HG03565 (cell line): Measurements from ENCODE around the gene RAB44.
"Not testable (repeated sequence)": the region's sequence is repeated elsewhere in the genome, so short reads cannot be mapped to it uniquely, and the experiment has no call there.

Source experiments
- ATAC-seq: cut with Tn5 transposase; IDR thresholded peaks from one replicate; pipeline ENCODE4 v1.9.1; 2021; ENCODE audit warnings: mild to moderate bottlenecking, moderate library complexity; ENCODE audit not compliant: unreplicated experiment

Gene RAB44, protein sequence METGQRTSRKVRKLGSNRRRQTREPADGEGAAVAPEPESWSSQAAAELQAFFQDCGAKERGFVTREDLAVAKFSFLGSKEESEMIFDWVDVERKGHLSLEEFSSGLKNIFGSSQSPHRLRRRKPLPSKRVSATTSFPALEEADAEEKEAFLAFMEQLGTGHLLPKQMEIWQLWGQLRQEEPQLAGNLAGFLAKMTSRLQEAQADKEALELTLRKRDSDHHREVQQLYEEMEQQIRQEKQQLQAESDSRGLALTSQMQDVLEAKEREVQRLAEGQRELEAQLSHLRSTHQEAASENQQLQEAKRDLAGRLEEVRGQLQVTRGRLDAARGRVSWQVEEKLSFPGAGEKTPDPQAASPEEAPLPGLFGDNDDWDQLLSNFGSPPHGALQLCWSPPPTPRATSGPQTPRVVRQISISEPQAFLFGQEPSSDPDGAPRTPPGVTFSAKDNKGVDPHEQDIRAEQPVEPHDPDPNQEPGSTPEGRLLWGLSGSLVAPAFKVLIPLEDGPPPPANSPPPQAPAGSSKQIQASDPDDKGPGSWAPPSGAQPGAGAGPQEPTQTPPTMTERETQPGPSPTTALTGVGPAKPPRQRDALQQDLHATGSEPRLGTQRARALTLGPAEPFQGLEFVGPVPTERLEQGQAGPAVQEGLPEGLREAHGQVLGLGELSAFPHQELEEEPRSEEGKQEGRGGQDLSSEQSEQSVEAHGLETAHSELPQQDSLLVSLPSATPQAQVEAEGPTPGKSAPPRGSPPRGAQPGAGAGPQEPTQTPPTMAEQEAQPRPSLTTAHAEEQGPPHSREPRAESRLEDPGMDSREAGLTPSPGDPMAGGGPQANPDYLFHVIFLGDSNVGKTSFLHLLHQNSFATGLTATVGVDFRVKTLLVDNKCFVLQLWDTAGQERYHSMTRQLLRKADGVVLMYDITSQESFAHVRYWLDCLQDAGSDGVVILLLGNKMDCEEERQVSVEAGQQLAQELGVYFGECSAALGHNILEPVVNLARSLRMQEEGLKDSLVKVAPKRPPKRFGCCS

DNA sequence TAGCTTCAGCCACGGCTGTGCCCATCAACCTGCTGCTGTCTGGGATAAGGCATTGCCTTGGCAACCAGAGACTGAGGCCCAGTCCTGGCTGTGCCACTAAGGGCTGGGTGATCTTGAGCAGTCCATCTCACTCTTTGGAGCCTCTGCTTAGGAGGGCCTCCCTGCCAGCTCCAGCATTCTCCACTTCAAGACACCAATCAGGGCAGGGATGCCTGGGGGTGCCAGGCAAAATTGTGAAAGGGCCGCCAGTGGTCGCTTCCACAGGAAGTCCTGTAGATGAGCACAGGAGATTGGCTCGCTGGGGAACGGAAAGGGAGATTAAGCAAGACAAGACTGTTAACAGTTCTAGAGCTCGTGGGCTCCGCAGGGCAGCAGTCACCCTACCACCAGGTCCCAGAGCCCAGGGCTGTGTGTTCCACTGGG lies at the start of gene RAB44:
TSS of gene RAB44 (plus strand) at position 346 of the 423 bp plus-strand sequence. CDS start 6,410 bp downstream, outside the sequence.
- no peak for ATAC-seq

- no peak for ATAC-seq
Observed at GRCh38 chr6:36649086-36649485, 48.5 kb upstream of the RAB44 start.

GRCh38 chr6:36649701-36650484 lies 47.7 kb upstream of the RAB44 start:
- no peak for ATAC-seq

DNA sequence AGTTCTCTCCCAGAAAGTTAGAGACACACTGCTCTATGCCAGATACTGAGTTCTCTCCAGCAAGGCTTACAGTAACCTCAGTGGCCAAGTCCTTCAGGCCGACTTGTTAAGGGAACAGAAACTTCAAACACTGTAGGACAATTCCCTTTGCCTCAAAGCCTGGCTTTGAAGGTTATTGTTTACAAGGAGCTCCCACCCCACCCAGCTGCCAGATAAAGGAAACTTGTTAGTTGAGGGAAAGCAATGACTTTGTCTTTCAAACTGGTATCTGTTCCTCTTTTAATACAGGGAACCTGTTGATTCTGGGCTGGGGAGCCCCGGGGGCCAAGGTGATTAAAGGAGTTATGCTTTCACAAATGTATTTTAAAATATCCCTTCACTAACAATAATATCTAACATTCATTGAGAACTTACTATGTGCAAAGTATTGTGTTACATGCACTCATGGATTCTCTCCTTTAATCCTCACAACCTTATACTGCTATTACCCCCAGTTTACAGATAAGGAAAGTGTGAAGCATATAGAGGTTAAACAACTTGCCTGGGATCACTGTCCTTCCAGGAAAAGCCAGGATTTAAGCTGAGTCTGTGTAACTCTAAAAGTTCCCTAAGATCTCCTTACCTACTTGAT lies 46.7 kb upstream of the RAB44 start:
- ATAC-seq: no peak

GRCh38 chr6:36651659-36652379 lies 45.8 kb upstream of the RAB44 start:
- ATAC-seq: no peak

GRCh38 chr6:36654469-36654868 lies 43.2 kb upstream of the RAB44 start:
- ATAC-seq: not testable (repeated sequence)

DNA sequence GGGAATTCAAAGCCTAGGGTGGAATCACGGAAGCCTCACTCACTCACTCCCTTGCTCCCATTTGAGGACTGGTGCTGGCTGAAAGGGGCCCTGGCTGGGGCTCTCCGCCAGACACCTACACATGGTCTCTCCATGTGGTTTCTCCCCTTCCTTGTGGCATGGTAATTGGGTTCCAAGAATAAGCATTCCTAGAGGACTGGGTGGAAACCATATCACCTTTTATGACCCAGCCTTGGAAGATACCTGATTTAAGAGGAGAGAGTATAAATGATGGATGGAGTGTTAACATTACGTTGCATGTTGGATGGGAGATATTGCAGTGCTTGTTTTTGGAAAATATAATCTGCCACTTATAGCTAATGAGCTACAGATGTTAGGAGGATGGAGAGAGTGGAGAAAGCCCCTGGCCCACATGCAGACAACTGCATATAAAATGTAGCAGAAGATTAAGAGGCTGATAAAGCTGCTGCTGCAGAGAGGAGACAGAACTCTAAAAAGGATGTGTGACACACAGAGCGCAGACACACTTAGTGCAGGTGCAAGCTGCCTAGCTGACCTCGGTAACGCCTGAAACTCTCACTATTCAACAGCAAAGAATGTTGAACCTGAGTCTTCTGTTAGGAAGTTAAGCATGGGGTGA lies 42.4 kb upstream of the RAB44 start:
- ATAC-seq: no peak

DNA sequence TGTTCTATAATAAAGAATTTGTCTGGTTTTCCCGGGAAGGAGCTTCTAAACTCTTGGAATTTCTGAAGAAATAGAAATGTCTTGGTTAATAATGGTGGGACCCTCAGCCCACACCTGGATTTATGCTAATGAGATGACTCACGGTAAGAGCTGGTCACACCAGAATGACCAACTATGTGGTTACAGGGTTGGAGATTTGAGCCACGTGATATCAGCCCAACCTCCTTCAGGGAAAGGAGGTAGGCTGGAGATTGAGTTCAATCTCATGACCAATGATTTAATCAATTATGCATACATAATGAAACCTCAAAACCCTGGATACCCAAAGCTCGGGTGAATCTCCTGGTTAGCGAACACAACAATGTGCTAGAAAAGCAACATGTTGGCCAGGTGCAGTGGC lies 41.2 kb upstream of the RAB44 start:
- no peak for ATAC-seq

DNA sequence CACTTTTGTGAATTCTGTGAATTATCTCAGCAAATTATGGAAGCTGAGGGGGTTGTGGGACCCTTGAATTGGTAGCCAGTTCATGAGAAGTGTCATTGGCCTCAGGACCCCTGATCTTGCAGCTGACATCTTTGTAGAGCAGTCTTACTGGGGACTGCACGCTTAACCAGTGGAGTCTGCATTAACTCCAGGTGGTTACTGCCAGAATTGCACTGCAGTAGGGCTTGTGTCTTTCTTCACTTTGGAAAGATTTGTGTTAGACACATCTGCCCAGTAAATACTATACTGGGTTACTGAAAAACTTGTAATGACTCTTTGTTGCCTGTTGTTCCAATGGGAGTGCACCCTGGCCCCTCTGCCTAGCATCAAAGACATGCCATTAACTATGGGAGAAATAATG lies 40.4 kb upstream of the RAB44 start:
- no peak for ATAC-seq

GRCh38 chr6:36657942-36658544 lies 39.6 kb upstream of the RAB44 start:
- ATAC-seq: no peak

GRCh38 chr6:36659271-36659670 lies 38.4 kb upstream of the RAB44 start:
- no peak for ATAC-seq

DNA sequence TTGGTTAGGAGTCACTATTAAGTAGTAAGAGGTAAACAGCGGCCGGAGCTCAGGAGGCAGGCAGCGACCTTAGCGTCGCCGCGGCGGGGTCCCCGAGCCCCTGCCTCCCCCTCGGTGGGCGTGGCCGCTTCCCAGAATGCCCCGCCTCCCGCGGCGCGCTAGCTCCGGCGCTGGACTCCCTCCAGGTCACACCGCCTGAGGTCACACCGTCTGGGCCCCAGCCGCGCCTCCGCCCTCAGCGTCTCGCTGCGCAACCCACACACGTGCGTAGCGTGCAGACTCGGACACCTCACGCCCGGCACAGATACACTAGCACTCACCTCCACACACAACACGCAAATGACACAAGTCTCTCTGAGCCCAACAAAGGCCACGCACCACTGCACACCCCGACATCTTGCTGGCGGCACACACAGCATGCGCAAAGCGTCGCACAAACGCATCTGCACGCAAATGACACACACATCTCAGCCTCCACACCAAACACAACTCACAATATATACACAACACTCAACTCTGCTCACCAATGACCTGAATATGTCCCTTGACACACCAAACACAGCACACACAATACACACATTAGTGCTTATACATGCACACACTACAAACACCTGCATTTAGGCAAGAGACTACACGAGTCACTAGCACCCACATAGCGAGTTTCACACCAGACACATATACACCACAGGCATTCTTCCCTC lies 36.7 kb upstream of the RAB44 start:
- no peak for ATAC-seq

- no peak for ATAC-seq
Observed at GRCh38 chr6:36662380-36662779, 35.2 kb upstream of the RAB44 start.

DNA sequence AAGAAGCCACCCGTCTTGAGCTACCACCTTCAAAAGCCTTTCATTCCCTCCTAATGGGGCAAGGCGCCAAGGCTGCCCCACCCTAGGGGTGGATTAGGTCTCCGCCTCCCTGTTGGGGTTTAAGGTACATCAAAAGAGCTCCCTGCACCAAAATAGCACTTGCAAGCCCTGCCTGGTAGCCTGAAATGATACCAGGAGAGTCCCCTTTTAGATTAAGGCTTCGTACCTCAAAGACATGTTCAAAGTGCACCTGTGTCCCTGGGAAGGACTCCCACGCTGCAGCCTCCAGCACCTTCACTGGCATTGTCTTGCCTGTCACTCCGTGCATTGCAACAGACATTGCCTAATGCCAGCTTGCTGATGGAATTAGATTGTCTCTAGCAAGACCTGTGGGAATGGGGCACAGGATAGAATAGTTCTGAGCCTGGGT lies 34.8 kb upstream of the RAB44 start:
- no peak for ATAC-seq

- no peak for ATAC-seq
Observed at GRCh38 chr6:36663504-36664446, 33.9 kb upstream of the RAB44 start.

- no peak for ATAC-seq
Observed at GRCh38 chr6:36665180-36665579, 32.4 kb upstream of the RAB44 start.

DNA sequence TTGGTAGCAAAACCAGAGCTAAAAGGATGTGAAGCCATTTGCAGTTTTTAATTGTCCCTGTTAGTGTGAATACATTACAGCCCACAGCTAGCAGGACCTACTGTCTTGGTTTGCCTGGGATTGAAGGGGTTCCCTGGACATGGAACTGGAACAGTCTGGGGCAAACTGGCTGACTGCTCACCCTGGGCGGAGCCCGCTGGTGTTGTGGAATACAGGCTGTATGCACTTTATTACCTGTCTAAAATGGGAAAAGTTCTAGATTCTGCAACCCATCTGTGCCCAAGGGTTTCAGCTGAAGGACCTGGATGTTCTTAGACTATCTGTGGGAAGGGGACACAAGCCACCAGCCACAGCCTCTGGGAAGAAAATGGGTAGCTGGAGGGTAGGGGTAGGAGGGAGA lies 31.3 kb upstream of the RAB44 start:
- ATAC-seq: no peak
